Renal pelvis (tissue), 4 donors: ENCODE measurements around the gene PLAC8L1. TPM values are rescaled to one million over a fixed set of nuclear protein-coding genes. Genes with fewer than 3 reads are reported as not detected.

ENCODE experiments used
- DNase-seq: peaks from one replicate; pipeline ENCODE4 v3.0.0-alpha.2; 2013
- polyA plus RNA-seq, 3 donors: library from polyadenylated mRNA; unstranded; fragments of 120-200 nt; gene quantifications; one replicate each; pipeline ENCODE4 v1.2.1, GENCODE V29; 2013; ENCODE audit not compliant: insufficient read length in 3 of 3

The PLAC8L1 gene
- polyA plus RNA-seq, 3 donors: 0.75 to 3.0 (median 2.6) TPM

DNA sequence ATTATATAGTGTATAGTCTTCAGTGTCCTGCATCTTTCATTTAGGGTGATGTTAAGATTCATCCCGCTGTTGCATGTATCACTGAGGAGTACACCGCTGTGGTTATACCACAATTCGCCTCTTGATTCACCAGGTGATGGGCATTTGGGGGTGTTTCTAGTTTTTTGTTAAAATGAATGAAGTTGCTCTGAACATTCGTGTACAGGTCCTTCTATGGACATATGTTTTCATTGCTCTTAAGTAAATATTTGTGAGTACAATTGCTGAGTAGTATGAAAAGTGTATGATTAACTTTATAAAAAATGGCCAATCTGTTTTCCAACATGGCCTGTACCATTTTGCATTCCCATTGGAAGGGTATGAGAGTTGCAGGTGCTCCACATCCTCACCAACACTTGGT lies 61.7 kb downstream of the PLAC8L1 start:
- no peak for DNase-seq

DNA sequence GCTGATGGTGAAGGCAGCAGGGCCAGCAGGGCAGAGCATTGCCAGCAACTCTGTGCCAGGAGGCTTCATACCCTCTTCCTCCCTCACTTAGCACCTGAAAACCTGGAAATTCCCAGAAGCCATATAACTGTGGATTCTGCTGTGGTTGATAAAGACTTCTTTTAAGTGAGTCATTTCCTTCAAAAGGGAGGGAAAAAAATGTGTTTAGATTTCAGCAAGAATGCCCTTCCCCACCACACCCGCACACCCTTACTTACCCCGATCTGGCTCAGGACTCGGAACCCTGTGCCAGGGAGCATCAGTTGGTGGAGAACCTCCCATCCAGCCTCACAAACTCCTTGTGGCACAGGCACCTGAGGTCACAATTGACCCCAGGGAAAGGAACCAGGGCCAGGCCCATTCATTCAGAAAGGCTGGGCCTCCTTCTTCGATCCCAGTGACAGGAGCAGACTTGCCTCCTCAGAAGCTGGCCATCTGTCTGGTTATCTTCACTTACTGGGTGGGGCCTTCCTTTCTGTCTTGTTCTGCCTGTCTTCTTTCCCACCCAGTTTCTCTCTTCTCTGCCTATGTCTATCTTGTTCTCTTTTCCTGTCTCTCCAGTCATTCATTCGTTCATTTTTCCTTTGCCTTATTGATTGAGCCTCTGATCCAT lies 62.6 kb downstream of the PLAC8L1 start:
- DNase-seq: no peak

DNA sequence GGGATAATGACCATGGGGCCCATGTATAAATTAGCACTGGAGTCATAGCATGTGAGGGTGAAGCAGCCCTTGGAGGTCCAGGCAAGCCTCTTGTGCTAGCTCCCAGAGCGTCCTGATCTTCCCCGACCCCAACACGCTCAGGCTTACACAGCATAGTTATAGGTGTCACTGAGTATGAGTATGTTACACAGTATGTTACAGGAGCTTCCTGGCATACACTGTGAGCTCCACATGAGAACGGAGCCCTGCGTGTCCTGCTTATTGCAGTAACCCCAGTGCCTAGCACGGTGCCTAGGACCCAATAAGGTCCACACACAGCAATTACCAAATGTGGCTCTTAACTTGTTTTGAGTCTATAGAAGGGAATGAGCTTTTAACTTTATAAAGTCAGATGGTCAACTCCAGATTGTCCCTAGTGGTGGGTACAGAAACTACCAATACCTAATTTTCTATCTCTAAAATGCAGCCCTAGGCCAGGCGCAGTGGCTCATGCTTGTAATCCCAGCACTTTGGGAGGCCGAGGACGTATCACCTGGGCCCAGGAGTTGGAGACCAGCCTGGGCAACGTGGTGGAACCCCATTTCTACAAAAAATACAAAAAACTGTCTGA lies 64.1 kb downstream of the PLAC8L1 start:
- DNase-seq: no peak

DNA sequence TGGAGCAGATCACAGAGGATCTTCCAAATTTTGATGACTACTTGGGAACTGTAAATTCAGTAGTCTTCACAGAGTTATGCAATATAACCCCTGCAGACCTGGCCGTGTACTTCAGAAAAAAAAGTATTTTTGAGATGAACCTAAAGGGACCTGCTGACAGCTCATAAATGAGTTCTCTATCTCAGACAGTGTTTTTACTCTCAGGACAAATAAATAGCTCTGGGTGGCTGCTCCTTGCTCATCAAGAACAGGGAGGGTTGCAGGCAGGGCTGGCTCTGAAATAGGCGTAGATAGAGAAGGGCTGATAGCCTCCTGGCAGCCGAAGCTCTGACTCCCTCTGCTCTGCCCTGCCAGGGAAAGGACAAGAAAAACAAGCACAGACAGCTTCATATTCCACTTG lies 64.8 kb downstream of the PLAC8L1 start:
- no peak for DNase-seq

DNA sequence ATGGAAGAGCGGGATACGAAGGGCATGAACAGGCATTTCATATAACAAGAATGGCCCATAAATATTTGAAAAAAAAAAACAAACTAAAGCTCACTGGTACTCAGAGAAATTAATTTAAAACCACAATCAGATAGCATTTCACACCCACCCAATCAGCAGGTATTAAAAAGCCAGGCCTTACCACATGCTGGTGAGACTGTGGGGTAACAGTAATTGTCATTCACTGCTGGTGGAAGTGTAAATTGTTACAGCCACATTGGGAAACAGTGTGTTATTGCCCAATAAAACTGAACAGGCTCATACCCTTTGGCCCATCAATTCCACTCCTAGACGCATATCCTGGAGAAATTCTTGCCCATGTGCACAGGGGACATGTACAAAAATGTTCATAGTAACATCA lies 66.0 kb downstream of the PLAC8L1 start:
- DNase-seq: no peak

DNA sequence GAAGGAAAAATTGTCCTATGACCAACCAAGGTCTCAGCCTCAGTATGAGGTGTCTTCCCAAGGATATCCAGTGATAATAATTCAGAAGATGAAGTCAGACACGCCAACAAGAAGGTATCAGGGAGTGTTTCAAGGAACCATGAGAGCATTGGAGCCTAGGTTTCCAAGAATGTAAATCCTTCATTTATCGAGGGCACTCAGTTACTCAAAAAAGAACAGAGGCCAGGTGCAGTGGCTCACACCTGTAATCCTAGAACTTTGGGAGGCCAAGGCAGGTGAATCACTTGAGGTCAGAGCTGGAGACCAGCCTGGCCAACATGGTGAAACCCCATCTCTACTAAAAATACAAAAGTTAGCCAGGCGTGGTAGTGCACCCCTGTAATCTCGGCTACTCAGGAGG lies 70.8 kb downstream of the PLAC8L1 start:
- DNase-seq: no peak

Other genes with a start within 250 kb of the PLAC8L1 start
- gene GRXCR2, start 232.6 kb downstream of the PLAC8L1 start, polyA plus RNA-seq: not detected
- 1 to 10 TPM; 4.8 to 9.1 (median 7.7) TPM for gene SH3RF2, start 169.0 kb downstream of the PLAC8L1 start, polyA plus RNA-seq
- gene LARS1, start 77.1 kb upstream of the PLAC8L1 start, polyA plus RNA-seq: 100 to 1,000 TPM; 118 to 166 (median 134) TPM
- 10 to 100 TPM; 24.1 to 26.5 (median 26.0) TPM for gene RBM27, start 98.0 kb upstream of the PLAC8L1 start, polyA plus RNA-seq
- gene POU4F3, start 233.3 kb upstream of the PLAC8L1 start, polyA plus RNA-seq: under 1 TPM in 2 of 3 donors, not detected in 1; 0.06 to 0.13 TPM